ENCODE results near the gene KREMEN2. TPM values are rescaled to one million over a fixed set of nuclear protein-coding genes. Genes with fewer than 3 reads are reported as not detected.
A peak's percentile ranks its signal among the peaks of the same experiment; 100 is the strongest.
"Not testable (repeated sequence)": the region's sequence is repeated elsewhere in the genome, so short reads cannot be mapped to it uniquely, and the experiment has no call there.

KREMEN2 gene
- total and polyA plus RNA-seq, 7 experiments from 2014 or later: not detected

- DNase-seq: no peak
- Histone ChIP-seq H3K27ac (ENCODE audit: low read depth, low read length) (no peak overlapping the region), H3K4me1 (ENCODE audit: control insufficient read depth in 2 of 2, insufficient read depth in 2 of 2, low read length in 2 of 2) (peaks cover 5 to 10% of the 10 kb centered on the region in 2 donors), H3K4me3 (ENCODE audit: low read length) (no peak overlapping the region), H3K36me3 (ENCODE audit: control insufficient read depth in 2 of 3, insufficient read depth in 3 of 3, low read length in 3 of 3) (peaks cover 0 to 49% (median 3%) of the 10 kb centered on the region in 3 experiments), H3K9me3 (ENCODE audit: control insufficient read depth in 2 of 3, low read length in 3 of 3) (no peaks in the 10 kb centered on the region), H3K27me3 (ENCODE audit: control insufficient read depth in 2 of 2, insufficient read depth in 2 of 2, low read length in 2 of 2) (no peaks in the 10 kb centered on the region)
- Mint-ChIP-seq H3K36me3 (peaks cover 5 to 9% (median 9%) of the 10 kb centered on the region in 5 donors), H3K4me1 (peaks cover 6 to 19% (median 16%) of the 10 kb centered on the region in 7 donors), H3K27me3 (no peaks in the 10 kb centered on the region), H3K9me3 (no peaks in the 10 kb centered on the region), H3K4me3 (no peak overlapping the region), H3K27ac (no peak overlapping the region)
- ChIA-PET CTCF (interaction anchor here (1.1 kb wide), 1 partner anchor 62 kb away, joined by 3 read pairs; no protein-coding TSS in a partner anchor), POLR2A (no interaction called here)
- ATAC-seq: no peak
- intact Hi-C loops (cut with micrococcal nuclease): no loop called here
These were observed 33.8 kb upstream of the KREMEN2 start for GRCh38 chr16:2930236-2930635.

DNA sequence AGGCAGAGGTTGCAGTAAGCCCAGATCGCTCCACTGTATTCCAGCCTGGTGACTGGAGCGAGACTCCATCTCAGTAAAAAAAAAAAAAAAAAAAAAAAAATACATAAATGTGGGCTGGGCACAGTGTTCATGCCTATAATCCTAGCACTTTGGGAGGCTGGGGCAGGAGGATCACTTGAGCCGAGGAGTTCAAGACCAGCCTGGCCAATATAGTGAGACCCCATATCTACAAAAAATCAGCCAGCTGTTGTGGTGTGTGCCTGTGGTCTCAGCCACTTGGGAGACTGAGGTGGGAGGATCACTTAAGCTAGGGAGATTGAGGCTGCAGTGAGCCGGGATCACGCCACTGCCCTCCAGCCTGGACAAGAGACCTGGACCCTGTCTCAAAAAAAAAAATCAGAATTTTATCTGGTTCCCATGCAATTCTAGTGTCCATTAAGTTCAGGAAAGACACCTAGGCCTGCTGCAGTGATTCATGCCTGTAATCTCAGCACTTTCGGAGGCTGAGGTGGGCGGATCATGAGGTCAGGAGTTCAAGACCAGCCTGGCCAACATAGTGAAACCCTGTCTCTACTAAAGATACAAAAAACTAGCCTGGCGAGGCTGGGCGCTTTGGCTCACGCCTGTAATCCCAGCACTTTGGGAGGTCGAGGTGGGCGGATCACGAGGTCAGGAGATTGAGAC lies 32.7 kb upstream of the KREMEN2 start:
- H3K4me3 ChIP-seq (ENCODE audit: low read length); H3K4me3 Mint-ChIP-seq; intact Hi-C loops (cut with micrococcal nuclease); H3K27ac ChIP-seq (ENCODE audit: low read depth, low read length); H3K27me3 Mint-ChIP-seq; H3K27me3 ChIP-seq (ENCODE audit: control insufficient read depth in 2 of 2, insufficient read depth in 2 of 2, low read length in 2 of 2); H3K4me1 ChIP-seq (ENCODE audit: control insufficient read depth in 2 of 2, insufficient read depth in 2 of 2, low read length in 2 of 2); H3K9me3 ChIP-seq (ENCODE audit: control insufficient read depth in 2 of 3, low read length in 3 of 3); H3K9me3 Mint-ChIP-seq; H3K27ac Mint-ChIP-seq; DNase-seq; ATAC-seq: not testable (repeated sequence)
- POLR2A ChIA-PET: interaction anchor here (0.6 to 0.7 kb wide), 3 partner anchors 65 to 1333 kb away, joined by 3 to 5 read pairs (median 3); no protein-coding TSS in a partner anchor
- peaks cover 0 to 59% (median 3%) of the 10 kb centered on the region in 3 experiments for H3K36me3 ChIP-seq (ENCODE audit: control insufficient read depth in 2 of 3, insufficient read depth in 3 of 3, low read length in 3 of 3)
- CTCF ChIA-PET: interaction anchor here (0.7 kb wide), 1 partner anchor 18 kb away, joined by 5 read pairs; no protein-coding TSS in a partner anchor
- peaks cover 11 to 19% (median 11%) of the 10 kb centered on the region in 7 donors for H3K4me1 Mint-ChIP-seq
- H3K36me3 Mint-ChIP-seq: peaks cover 5 to 15% (median 9%) of the 10 kb centered on the region in 5 donors

- ChIA-PET CTCF (no interaction called here), POLR2A (no interaction called here)
- H3K4me3 Mint-ChIP-seq: no peak overlapping the region
- H3K9me3 ChIP-seq (ENCODE audit: control insufficient read depth in 2 of 3, low read length in 3 of 3): no peaks in the 10 kb centered on the region
- H3K36me3 ChIP-seq (ENCODE audit: control insufficient read depth in 2 of 3, insufficient read depth in 3 of 3, low read length in 3 of 3): peaks cover 0 to 76% (median 3%) of the 10 kb centered on the region in 3 experiments
- peaks cover 5 to 15% (median 9%) of the 10 kb centered on the region in 5 donors for H3K36me3 Mint-ChIP-seq
- ATAC-seq (no peak), DNase-seq (no peak)
- intact Hi-C loops (cut with micrococcal nuclease): no loop called here
- no peaks in the 10 kb centered on the region for H3K27me3 ChIP-seq (ENCODE audit: control insufficient read depth in 2 of 2, insufficient read depth in 2 of 2, low read length in 2 of 2)
- no peak overlapping the region for H3K27ac ChIP-seq (ENCODE audit: low read depth, low read length)
- H3K9me3 Mint-ChIP-seq: no peaks in the 10 kb centered on the region
- no peak overlapping the region for H3K4me3 ChIP-seq (ENCODE audit: low read length)
- H3K4me1 ChIP-seq (ENCODE audit: control insufficient read depth in 2 of 2, insufficient read depth in 2 of 2, low read length in 2 of 2): no peaks in the 10 kb centered on the region
- H3K27ac Mint-ChIP-seq: no peak overlapping the region
- H3K4me1 Mint-ChIP-seq: peaks cover 0 to 6% (median 0%) of the 10 kb centered on the region in 7 donors
- H3K27me3 Mint-ChIP-seq: no peaks in the 10 kb centered on the region
These were observed 30.9 kb upstream of the KREMEN2 start for GRCh38 chr16:2933136-2933535.

DNA sequence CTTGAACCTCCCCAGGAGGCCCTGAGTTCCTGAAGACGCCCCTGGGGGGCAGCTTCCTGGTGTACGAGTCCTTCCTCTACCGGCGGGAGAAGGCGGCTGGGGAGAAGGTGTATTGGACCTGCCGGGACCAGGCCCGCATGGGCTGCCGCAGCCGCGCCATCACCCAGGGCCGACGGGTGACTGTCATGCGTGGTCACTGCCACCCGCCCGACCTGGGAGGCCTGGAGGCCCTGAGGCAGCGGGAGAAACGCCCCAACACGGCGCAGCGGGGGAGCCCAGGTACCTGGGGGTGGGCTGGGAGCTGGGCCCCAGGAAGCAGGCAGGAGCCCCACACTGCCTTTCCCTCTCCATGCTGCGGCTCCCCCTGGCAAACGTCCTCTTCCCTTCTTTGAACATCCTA lies 30.4 kb upstream of the KREMEN2 start:
- H3K27ac Mint-ChIP-seq: no peak overlapping the region
- intact Hi-C loops (cut with micrococcal nuclease): no loop called here
- H3K9me3 Mint-ChIP-seq: no peaks in the 10 kb centered on the region
- DNase-seq (no peak), ATAC-seq (no peak)
- POLR2A ChIA-PET: no interaction called here
- no peaks in the 10 kb centered on the region for H3K27me3 Mint-ChIP-seq
- peaks cover 5 to 16% (median 9%) of the 10 kb centered on the region in 5 donors for H3K36me3 Mint-ChIP-seq
- H3K27me3 ChIP-seq (ENCODE audit: control insufficient read depth in 2 of 2, insufficient read depth in 2 of 2, low read length in 2 of 2): no peaks in the 10 kb centered on the region
- CTCF ChIA-PET: no interaction called here
- no peak overlapping the region for H3K4me3 ChIP-seq (ENCODE audit: low read length)
- no peaks in the 10 kb centered on the region for H3K4me1 ChIP-seq (ENCODE audit: control insufficient read depth in 2 of 2, insufficient read depth in 2 of 2, low read length in 2 of 2)
- peaks cover 0 to 81% (median 3%) of the 10 kb centered on the region in 3 experiments for H3K36me3 ChIP-seq (ENCODE audit: control insufficient read depth in 2 of 3, insufficient read depth in 3 of 3, low read length in 3 of 3)
- H3K27ac ChIP-seq (ENCODE audit: low read depth, low read length): no peak overlapping the region
- H3K4me1 Mint-ChIP-seq: peaks cover 0 to 6% (median 0%) of the 10 kb centered on the region in 7 donors
- no peak overlapping the region for H3K4me3 Mint-ChIP-seq
- no peaks in the 10 kb centered on the region for H3K9me3 ChIP-seq (ENCODE audit: control insufficient read depth in 2 of 3, low read length in 3 of 3)

- CTCF ChIA-PET: no interaction called here
- H3K27me3 Mint-ChIP-seq: no peaks in the 10 kb centered on the region
- no peaks in the 10 kb centered on the region for H3K9me3 Mint-ChIP-seq
- Histone ChIP-seq H3K27me3 (ENCODE audit: control insufficient read depth in 2 of 2, insufficient read depth in 2 of 2, low read length in 2 of 2) (no peaks in the 10 kb centered on the region), H3K9me3 (ENCODE audit: control insufficient read depth in 2 of 3, low read length in 3 of 3) (no peaks in the 10 kb centered on the region), H3K4me1 (ENCODE audit: control insufficient read depth in 2 of 2, insufficient read depth in 2 of 2, low read length in 2 of 2) (no peaks in the 10 kb centered on the region), H3K27ac (ENCODE audit: low read depth, low read length) (no peak overlapping the region), H3K4me3 (ENCODE audit: low read length) (no peak overlapping the region), H3K36me3 (ENCODE audit: control insufficient read depth in 2 of 3, insufficient read depth in 3 of 3, low read length in 3 of 3) (peaks cover under 1 to 81% (median 3%) of the 10 kb centered on the region in 3 experiments)
- H3K27ac Mint-ChIP-seq: peak overlapping the region in 2 of 9 donors; percentile 10 to 14
- H3K4me3 Mint-ChIP-seq: no peak overlapping the region
- intact Hi-C loops (cut with micrococcal nuclease): no loop called here
- ATAC-seq (no peak), DNase-seq (no peak)
- peaks cover 0 to 6% (median 0%) of the 10 kb centered on the region in 7 donors for H3K4me1 Mint-ChIP-seq
- H3K36me3 Mint-ChIP-seq: peaks cover 6 to 21% (median 9%) of the 10 kb centered on the region in 5 donors
- POLR2A ChIA-PET: no interaction called here
These were observed 29.6 kb upstream of the KREMEN2 start for GRCh38 chr16:2934450-2934849.

- H3K27ac Mint-ChIP-seq: no peak overlapping the region
- Histone ChIP-seq H3K9me3 (ENCODE audit: control insufficient read depth in 2 of 3, low read length in 3 of 3) (no peaks in the 10 kb centered on the region), H3K27me3 (ENCODE audit: control insufficient read depth in 2 of 2, insufficient read depth in 2 of 2, low read length in 2 of 2) (no peaks in the 10 kb centered on the region), H3K4me1 (ENCODE audit: control insufficient read depth in 2 of 2, insufficient read depth in 2 of 2, low read length in 2 of 2) (no peaks in the 10 kb centered on the region), H3K27ac (ENCODE audit: low read depth, low read length) (no peak overlapping the region), H3K4me3 (ENCODE audit: low read length) (no peak overlapping the region), H3K36me3 (ENCODE audit: control insufficient read depth in 2 of 3, insufficient read depth in 3 of 3, low read length in 3 of 3) (peaks cover 3 to 86% (median 11%) of the 10 kb centered on the region in 3 experiments)
- H3K9me3 Mint-ChIP-seq: no peaks in the 10 kb centered on the region
- DNase-seq (no peak), ATAC-seq (no peak)
- intact Hi-C loops (cut with micrococcal nuclease): no loop called here
- no peak overlapping the region for H3K4me3 Mint-ChIP-seq
- H3K27me3 Mint-ChIP-seq: no peaks in the 10 kb centered on the region
- CTCF ChIA-PET: no interaction called here
- peaks cover 0 to 6% (median 0%) of the 10 kb centered on the region in 7 donors for H3K4me1 Mint-ChIP-seq
- POLR2A ChIA-PET: no interaction called here
- peaks cover 6 to 29% (median 12%) of the 10 kb centered on the region in 5 donors for H3K36me3 Mint-ChIP-seq
These were observed 27.6 kb upstream of the KREMEN2 start for GRCh38 chr16:2936436-2937011.
